SW480 (cell line): ENCODE results near the gene OPTN.
A peak's percentile ranks its signal among the peaks of the same experiment; 100 is the strongest.
"Not testable (repeated sequence)": the region's sequence is repeated elsewhere in the genome, so short reads cannot be mapped to it uniquely, and the experiment has no call there.

Experiments used
- DNase-seq: peaks from one replicate; pipeline ENCODE4 v3.0.0-alpha.2; 2016; ENCODE audit warnings: low spot score

The OPTN gene

GRCh38 chr10:13120786-13121499 is 21.0 kb downstream of the OPTN start:
- no peak for DNase-seq

DNA sequence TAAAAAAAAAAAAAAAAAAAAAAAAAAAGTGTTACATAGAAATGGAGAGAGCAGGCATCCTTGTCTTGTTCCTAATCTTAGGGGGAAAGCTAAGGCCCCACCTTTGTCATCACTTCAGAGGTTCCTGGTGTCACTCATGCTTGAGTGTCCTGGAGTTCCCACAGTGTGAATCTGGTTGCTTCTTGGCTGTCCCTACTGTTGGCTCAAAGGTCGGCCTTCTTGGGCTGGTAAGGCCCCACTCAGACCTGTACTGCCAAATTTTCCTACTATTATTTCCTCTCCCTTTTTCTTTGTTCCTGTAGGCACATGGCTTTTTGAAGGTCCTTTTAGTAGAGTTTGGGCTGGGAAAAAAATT is 21.5 kb downstream of the OPTN start:
- DNase-seq: no peak

DNA sequence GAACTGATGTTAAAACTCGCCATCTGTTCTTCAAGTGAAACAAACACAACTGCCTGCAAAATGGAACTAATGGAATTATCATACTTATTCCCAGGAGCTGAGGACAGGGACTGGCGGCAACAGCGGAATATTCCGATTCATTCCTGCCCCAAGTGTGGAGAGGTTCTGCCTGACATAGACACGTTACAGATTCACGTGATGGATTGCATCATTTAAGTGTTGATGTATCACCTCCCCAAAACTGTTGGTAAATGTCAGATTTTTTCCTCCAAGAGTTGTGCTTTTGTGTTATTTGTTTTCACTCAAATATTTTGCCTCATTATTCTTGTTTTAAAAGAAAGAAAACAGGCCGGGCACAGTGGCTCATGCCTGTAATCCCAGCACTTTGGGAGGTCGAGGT is 36.7 kb downstream of the OPTN start:
- no peak for DNase-seq

GRCh38 chr10:13139150-13139549 is 39.2 kb downstream of the OPTN start:
- no peak for DNase-seq

- DNase-seq: no peak
Observed at GRCh38 chr10:13139676-13140075, 39.7 kb downstream of the OPTN start.

GRCh38 chr10:13140627-13141190 is 40.7 kb downstream of the OPTN start:
- no peak for DNase-seq

- DNase-seq: no peak
Observed at GRCh38 chr10:13143766-13144165, 43.8 kb downstream of the OPTN start.

DNA sequence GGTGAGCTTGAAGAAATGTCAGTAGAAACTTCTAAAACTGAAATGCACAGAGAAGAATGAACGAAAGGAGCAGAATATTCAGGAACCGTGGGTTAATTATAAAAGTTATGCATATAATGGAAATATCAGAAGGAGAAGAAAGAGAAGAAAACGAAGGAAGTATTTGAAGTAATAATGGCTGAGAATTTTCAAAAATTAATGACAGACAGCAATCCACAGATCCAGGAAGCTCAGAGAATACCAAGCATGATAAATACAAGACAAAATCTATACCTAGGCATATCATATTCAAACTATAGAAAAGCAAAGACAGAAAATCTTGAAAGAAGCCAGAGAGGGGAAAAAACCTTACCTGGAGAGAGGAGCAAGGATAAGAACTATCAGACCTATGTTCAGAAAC is 44.9 kb downstream of the OPTN start:
- DNase-seq: no peak

- no peak for DNase-seq
Observed at GRCh38 chr10:13146379-13146778, 46.4 kb downstream of the OPTN start.

GRCh38 chr10:13147161-13147560 is 47.2 kb downstream of the OPTN start:
- no peak for DNase-seq

GRCh38 chr10:13152296-13152695 is 52.3 kb downstream of the OPTN start:
- no peak for DNase-seq

DNA sequence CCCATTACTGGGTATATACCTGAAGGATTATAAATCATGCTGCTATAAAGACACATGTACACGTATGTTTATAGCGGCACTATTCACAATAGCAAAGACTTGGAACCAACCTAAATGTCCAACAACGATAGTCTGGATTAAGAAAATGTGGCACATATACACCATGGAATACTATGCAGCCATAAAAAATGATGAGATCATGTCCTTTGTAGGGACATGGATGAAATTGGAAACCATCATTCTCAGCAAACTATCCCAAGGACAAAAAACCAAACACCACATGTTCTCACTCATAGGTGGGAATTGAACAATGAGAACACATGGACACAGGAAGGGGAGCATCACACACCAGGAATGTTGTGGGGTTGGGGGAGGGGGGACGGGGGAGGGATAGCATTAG is 55.9 kb downstream of the OPTN start:
- DNase-seq: not testable (repeated sequence)

- no peak for DNase-seq
Observed at GRCh38 chr10:13158401-13158800, 58.4 kb downstream of the OPTN start.

DNA sequence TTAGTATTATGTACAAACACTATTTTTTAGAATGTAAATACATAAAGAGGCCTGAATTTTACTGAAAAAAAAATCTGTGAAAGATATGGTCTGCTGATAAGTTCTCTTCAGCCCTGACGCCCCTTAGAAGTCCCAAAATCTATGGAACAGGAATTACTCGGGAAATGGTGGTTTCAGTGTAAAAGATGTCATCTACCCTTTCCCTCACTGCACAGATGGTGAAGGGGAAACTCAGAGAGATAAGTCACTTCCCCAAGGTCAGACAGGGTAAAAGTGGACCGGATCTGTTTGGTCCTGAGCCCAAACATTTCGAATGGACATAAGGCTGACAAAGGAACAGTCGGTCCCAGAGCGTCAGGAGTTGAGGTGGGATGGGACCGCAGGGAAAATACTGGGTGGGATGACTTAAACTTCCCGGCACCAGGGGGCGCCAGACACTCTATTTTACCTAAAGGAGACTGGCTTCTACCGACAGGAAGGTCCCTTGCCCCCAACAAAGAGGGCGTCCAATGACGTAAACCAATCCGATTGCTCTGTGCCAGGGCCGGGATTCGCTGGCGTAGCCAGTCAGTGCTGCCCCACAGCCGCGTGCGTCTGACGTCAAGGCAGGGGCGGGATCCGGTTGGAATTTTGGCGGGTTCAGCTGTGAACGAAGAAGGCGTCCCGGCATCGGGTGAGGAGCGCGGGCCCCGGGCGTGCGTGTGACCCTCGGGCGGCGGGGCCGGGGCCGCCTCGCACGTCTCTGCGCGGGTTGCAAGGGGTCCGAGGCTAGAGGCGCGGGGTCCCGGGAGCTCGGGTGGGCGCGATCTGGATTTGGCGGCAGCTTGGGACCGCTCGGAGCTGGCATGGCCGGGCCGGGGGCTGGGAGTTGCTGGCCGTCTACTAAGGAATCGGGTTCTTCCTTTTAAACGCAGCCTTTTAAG is 61.2 kb downstream of the OPTN start, which contains the start of gene MCM10:
TSS of gene MCM10 (plus strand) at position 625 of the 923 bp plus-strand sequence. CDS start 2,645 bp downstream, outside the sequence.
- DNase-seq: peak; percentile 99

GRCh38 chr10:13161857-13162271 is 61.9 kb downstream of the OPTN start:
- no peak for DNase-seq

DNA sequence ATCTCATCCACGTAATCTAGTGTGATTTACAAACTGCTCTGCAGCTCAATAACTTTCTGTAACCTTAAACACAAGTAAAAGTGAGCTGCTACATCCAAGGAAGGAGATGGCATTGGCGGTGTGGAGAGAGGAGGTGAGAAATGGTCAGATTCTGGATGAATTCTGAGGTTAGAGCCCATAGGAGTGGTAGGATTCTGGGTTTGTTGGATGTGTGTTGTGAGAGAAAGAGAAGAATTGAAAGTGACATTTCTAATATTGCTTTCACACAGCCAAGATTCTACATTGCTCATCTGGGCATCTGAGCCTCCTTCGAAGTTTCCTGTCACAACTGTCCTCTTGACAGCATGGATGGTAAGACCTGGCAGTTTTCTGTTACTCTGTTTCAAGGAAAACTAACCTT is 63.9 kb downstream of the OPTN start:
- no peak for DNase-seq

GRCh38 chr10:13165177-13165576 is 65.2 kb downstream of the OPTN start:
- no peak for DNase-seq

GRCh38 chr10:13167568-13167967 is 67.6 kb downstream of the OPTN start:
- no peak for DNase-seq

- DNase-seq: no peak
Observed at GRCh38 chr10:13168781-13169180, 68.8 kb downstream of the OPTN start.

DNA sequence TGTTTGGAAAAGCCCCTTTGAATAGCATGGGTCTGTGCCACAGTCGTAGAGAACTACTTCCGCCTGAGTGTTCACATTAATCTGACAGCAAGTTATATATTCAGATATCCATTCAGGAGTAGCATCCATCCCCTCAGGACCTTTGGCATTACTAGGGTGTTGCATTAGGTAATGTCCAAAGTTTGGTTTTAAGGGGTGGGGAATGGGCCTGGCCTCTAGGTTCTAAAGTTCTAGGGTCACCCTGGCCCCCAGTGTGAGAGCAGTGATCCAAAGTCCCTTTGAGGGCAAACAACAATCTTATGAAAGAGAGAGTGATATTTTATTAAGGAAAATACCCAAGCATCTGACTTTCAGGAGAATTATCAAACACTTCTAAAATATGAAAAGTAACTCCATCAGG is 73.7 kb downstream of the OPTN start:
- no peak for DNase-seq

DNA sequence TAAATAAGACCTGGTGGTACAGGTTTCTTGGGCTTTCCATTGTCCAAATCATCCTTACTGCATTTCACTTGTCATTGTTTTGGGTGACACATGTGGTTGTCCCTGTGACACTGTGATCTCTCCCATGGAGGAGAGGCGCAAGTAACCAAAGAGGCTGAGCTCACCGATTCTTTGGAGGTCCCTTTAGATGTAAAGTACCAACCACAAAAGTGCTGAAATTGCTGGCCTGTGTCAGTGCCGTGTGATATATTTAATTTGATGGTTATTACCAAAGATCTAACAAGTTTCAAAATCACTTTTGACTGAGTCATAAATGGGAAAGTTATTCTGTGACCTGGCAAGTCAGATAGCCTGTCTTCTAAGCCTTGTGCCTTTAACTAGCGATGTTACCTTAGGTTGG is 80.8 kb downstream of the OPTN start:
- no peak for DNase-seq

DNA sequence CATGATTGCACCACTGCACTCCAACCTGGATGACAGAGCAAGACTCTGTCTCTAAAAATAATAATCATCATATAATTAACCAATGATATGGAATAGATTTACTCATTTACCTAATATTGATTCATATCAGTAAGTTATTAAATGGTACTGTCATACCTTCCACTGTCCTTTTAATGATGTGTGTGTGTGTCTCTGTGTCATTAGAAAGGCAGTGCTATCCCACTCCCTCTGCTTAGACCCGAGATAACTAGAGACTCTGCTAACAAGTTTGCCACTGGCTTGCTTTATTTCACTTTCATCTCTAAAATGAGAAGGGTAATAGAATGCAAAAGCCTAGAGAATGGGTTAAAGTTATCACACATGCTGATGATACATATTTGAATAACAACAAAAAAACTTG is 82.5 kb downstream of the OPTN start:
- DNase-seq: no peak

- DNase-seq: no peak
Observed at GRCh38 chr10:13183625-13184024, 83.7 kb downstream of the OPTN start.
